ENCODE results near the gene CLBA1. TPM values are rescaled to one million over a fixed set of nuclear protein-coding genes. Genes with fewer than 3 reads are reported as not detected.
A peak's percentile ranks its signal among the peaks of the same experiment; 100 is the strongest.

The CLBA1 gene
- total RNA-seq, 1 donor from 2014 or later = 4.7 TPM

DNA sequence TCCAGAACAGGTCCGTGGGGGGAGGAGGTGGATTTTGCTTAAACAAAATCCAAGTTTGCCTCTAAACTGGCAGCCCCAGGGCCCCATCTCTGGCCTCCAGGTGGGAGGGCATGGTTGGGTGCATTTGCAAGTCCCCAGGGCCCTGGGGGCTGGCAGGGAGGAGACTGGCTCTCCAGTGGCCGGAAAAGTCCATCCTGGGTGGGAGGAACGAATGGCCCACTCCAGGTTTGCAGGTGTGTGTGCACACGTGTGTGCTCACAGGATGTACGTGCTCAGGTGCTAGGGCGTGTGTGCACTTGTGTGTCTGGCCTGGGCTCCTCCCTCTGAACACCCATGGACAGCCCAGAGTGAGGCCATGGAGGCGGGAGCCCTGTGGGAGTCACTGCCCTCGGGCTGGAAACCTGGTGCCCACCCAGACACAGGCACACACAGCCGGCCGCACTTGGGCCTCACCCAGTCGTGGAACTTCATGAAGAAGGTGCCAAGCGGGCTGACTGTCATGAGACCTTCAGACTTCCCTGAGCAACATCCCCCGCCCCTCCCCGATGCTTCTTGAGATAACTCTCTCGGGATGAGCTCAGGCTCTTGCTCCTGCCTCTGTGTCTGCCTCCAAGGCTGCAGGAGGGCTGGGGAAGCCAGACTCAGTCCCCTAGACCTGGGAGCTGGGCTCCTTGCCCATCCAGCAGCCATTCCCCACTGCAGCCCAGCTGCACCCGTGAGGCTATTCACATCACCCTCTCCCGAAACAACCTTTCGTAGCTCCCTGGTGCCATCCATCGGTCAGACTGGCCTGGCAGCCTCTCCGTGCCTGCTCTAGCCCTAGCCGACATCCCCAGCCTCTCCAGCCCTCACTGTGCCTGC lies 16.8 kb upstream of the CLBA1 start:
- H3K4me3 ChIP-seq = peak overlapping the region; percentile 64 to 76
- H3K9me3 ChIP-seq = no peaks in the 10 kb centered on the region
- no peaks in the 10 kb centered on the region for H3K36me3 ChIP-seq
- H3K27ac ChIP-seq = peak overlapping the region; percentile 99
- peaks cover 75% of the 10 kb centered on the region for H3K4me1 ChIP-seq
- DNase-seq (ENCODE audit: extremely low spot score in 2 of 2) = peak in 1 of 2 donors; percentile 94
- intact Hi-C loops (cut with DNase I) = loop anchor here (5.0 kb wide), 1 partner anchor 36 kb away; no protein-coding TSS in a partner anchor
- no peaks in the 10 kb centered on the region for H3K27me3 ChIP-seq
- TF ChIP-seq POLR2AphosphoS5 (IDR thresholded peaks at IDR 0.05; ENCODE audit: insufficient read depth in 1 of 2, low read depth in 1 of 2) (peak in 1 of 2 donors; percentile 19), POLR2A (IDR thresholded peaks at IDR 0.05) (no peak)
- TF ChIP-seq, protein P1, sequence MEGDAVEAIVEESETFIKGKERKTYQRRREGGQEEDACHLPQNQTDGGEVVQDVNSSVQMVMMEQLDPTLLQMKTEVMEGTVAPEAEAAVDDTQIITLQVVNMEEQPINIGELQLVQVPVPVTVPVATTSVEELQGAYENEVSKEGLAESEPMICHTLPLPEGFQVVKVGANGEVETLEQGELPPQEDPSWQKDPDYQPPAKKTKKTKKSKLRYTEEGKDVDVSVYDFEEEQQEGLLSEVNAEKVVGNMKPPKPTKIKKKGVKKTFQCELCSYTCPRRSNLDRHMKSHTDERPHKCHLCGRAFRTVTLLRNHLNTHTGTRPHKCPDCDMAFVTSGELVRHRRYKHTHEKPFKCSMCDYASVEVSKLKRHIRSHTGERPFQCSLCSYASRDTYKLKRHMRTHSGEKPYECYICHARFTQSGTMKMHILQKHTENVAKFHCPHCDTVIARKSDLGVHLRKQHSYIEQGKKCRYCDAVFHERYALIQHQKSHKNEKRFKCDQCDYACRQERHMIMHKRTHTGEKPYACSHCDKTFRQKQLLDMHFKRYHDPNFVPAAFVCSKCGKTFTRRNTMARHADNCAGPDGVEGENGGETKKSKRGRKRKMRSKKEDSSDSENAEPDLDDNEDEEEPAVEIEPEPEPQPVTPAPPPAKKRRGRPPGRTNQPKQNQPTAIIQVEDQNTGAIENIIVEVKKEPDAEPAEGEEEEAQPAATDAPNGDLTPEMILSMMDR (IDR thresholded peaks at IDR 0.05) = no peak

DNA sequence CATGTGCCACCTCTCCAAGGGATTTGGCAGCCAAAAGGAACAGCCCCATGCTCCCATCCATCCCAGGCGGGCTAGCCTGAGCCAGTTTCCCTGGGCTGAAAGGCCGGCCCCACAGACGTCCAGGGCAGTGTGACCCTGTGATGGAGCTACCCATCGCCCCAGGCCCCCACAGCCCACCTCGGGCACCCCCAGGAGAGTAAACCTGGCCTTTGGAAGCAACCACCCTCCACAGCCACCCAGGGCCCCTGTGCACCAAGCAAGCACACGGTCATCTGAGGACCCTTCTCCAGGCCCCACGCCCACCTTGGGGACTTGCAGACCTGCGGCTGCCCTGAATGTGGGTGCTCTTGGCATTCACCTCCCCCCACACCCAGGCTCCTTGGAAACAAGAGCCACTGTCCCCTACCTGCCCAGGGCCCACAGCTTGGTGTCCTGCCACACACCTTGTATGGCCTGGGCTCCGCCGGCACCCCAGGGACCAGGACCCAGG lies 15.8 kb upstream of the CLBA1 start:
- DNase-seq (ENCODE audit: extremely low spot score in 2 of 2) = no peak
- Histone ChIP-seq H3K27ac (peak overlapping the region; percentile 99), H3K4me3 (peak overlapping the region; percentile 64 to 76), H3K36me3 (no peaks in the 10 kb centered on the region), H3K9me3 (no peaks in the 10 kb centered on the region), H3K4me1 (peaks cover 85% of the 10 kb centered on the region), H3K27me3 (no peaks in the 10 kb centered on the region)
- intact Hi-C loops (cut with DNase I) = loop anchor here (5.0 kb wide), 2 partner anchors 37 to 53 kb away; partner anchors contain the start of gene CDCA4
- TF ChIP-seq, protein P1 (IDR thresholded peaks at IDR 0.05) = no peak
- TF ChIP-seq POLR2AphosphoS5 (IDR thresholded peaks at IDR 0.05; ENCODE audit: insufficient read depth in 1 of 2, low read depth in 1 of 2) = no peak
- no peak for TF ChIP-seq POLR2A (IDR thresholded peaks at IDR 0.05)

DNA sequence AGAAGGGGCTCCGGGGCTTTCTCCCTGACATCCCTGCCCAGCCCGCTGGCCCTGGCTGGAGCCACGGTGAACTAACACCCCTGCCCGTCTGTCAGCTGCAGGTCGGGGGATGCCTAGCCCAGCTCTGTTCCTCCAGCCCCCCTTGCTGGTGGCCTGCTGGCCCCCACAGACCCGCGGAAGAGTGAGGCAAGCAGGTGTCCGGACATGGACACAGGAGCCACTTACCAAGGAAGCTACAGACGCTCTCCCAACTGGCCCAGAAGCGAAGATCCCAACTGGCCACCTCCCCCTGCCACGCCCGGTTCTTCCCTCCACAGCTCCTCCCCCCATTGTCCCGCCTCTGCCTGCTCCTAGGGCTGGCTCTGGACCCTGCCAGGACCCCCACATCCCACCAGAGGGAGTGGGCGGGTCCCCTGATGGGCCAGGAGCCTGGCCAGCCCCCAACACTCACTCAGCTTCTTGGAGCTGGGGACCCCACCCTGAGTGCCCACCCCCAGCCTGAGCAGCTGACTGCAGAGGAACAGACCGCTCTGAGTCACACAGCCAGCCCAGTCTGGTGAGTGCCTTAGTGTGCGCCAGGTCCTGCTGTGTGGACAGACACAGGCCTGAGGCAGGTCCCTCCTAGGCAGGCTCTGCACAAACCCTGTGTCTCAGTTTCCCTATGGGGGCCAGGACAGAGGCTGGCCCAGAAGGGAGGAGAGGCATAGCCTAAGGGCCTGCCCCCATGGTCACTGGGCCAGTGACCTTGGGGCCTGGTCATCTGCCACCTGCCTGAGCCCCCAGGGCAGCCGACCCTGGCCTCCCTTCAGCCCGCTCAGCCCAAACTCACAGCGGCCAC lies 15.1 kb upstream of the CLBA1 start:
- H3K4me1 ChIP-seq = peaks cover 92% of the 10 kb centered on the region
- TF ChIP-seq, protein P1 (IDR thresholded peaks at IDR 0.05) = no peak
- peak in 1 of 2 donors; percentile 68 for TF ChIP-seq POLR2A (IDR thresholded peaks at IDR 0.05)
- peak; percentile 92 to 98 for TF ChIP-seq POLR2AphosphoS5 (IDR thresholded peaks at IDR 0.05; ENCODE audit: insufficient read depth in 1 of 2, low read depth in 1 of 2)
- peak overlapping the region; percentile 99 for H3K27ac ChIP-seq
- H3K4me3 ChIP-seq = peak overlapping the region; percentile 64 to 76
- H3K36me3 ChIP-seq = no peaks in the 10 kb centered on the region
- H3K27me3 ChIP-seq = no peaks in the 10 kb centered on the region
- peak in 1 of 2 donors; percentile 98 for DNase-seq (ENCODE audit: extremely low spot score in 2 of 2)
- intact Hi-C loops (cut with DNase I) = loop anchor here (5.0 kb wide), 1 partner anchor 52 kb away; the partner anchor contains the start of gene CDCA4
- no peaks in the 10 kb centered on the region for H3K9me3 ChIP-seq

DNA sequence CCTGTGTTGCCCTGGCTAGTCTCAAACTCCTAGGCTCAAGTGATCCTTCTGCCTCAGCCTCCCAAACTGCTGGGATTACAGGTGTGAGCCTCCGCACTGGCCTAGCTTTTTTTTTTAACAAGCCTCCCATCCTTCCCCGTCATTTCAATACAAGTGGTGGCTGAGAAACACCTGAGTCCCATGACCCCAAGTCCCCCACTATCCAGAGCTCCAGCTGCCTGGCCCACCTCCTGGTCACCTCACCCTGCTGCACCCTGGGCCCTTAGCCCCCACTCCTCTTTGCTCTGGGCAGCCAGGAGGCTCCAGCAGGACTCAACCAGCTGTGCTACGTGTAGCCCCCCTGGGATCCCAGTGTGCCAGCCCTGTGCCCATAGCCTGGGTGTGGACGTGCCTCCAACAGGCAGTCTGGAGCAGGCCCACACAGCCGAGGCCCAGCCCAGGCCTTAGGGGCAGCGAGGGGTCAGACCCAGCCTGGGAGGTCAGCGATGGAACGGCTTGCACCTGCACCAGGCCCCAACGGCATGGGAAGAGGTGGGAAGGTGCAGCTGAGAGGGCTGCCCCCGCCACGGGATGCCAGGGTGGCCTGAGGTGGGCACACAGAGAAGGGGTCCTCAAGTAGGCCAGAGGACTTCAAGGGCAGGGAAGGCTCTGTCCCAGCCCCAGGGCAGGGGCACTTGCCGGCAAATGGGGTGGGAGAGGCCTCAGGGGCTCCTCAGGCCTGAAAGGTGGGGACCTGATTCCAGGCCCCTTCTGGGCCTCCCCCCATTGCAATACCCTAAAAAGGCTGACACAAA lies 13.9 kb upstream of the CLBA1 start:
- DNase-seq (ENCODE audit: extremely low spot score in 2 of 2) = no peak
- Histone ChIP-seq H3K36me3 (no peaks in the 10 kb centered on the region), H3K27me3 (no peaks in the 10 kb centered on the region), H3K9me3 (no peaks in the 10 kb centered on the region), H3K4me1 (peaks cover 94% of the 10 kb centered on the region), H3K27ac (peak overlapping the region; percentile 99), H3K4me3 (peak overlapping the region in 1 of 2 donors; percentile 64)
- TF ChIP-seq POLR2A (IDR thresholded peaks at IDR 0.05) = no peak
- TF ChIP-seq POLR2AphosphoS5 (IDR thresholded peaks at IDR 0.05; ENCODE audit: insufficient read depth in 1 of 2, low read depth in 1 of 2) = no peak
- intact Hi-C loops (cut with DNase I) = loop anchor here (5.0 kb wide), 1 partner anchor 51 kb away; the partner anchor contains the start of gene CDCA4

All from vagina (tissue), 2 donors.